Measurements from ENCODE around the gene CACNA2D1.

- TF ChIP-seq ELF4 (IDR thresholded peaks at IDR 0.05) (no peak), BHLHE40 (IDR thresholded peaks at IDR 0.05; ENCODE audit: borderline replicate concordance) (no peak), NFRKB (IDR thresholded peaks at IDR 0.05) (no peak), SUZ12 (IDR thresholded peaks at IDR 0.05) (no peak), FOXA1 (IDR thresholded peaks at IDR 0.05) (no peak), FOXK2 (IDR thresholded peaks at IDR 0.05) (no peak)
These were observed 31.8 kb downstream of the CACNA2D1 start for GRCh38 chr7:82411732-82412131.
